WTC11 (cell line): ENCODE results near the gene SBSN. TPM values are rescaled to one million over a fixed set of nuclear protein-coding genes. Genes with fewer than 3 reads are reported as not detected.

Experiments
- ATAC-seq: fragments of 200-7000 bp; cut with Tn5 transposase; 2 replicates; pipeline ENCODE4 v1.10.0; 2021; ENCODE audit warnings: mild to moderate bottlenecking, moderate library complexity
- CTCF ChIA-PET: fragments of 300-600 bp; sonication (Branson Sonifier 250); formaldehyde crosslinking; loops from one replicate; lab custom pipeline; 2021; ENCODE audit warnings: antibody characterized with exemption; lab: Charles Lee
- POLR2A ChIA-PET: fragments of 350-600 bp; sonication (Branson Sonifier 250); formaldehyde crosslinking; loops from one replicate; lab custom pipeline; 2021; ENCODE audit warnings: antibody characterized with exemption; lab: Charles Lee
- DNase-seq: peaks from one replicate; pipeline ENCODE4 v3.0.0; 2021; ENCODE audit warnings: low spot score
- H3K27ac Mint-ChIP-seq: 2 replicates; pipeline ENCODE4 v1.8.0; 2021; ENCODE audit warnings: mixed read lengths
- H3K27me3 Mint-ChIP-seq: 2 replicates; pipeline ENCODE4 v1.8.0; 2021; ENCODE audit warnings: low read depth, mild to moderate bottlenecking, moderate library complexity, mixed read lengths
- H3K36me3 Mint-ChIP-seq: 2 replicates; pipeline ENCODE4 v1.8.0; 2021; ENCODE audit warnings: mixed read lengths
- H3K4me1 Mint-ChIP-seq: 2 replicates; pipeline ENCODE4 v1.8.0; 2022; ENCODE audit warnings: mixed read lengths
- H3K4me3 Mint-ChIP-seq: 2 replicates; pipeline ENCODE4 v1.8.0; 2021; ENCODE audit warnings: mild to moderate bottlenecking, moderate library complexity, mixed read lengths
- H3K9me3 Mint-ChIP-seq: 2 replicates; pipeline ENCODE4 v1.8.0; 2021; ENCODE audit warnings: mixed read lengths
- ATF2 ChIP-seq: sonication (generic); formaldehyde crosslinking; IDR thresholded peaks from 2 replicates; pipeline ENCODE4 v1.8.1; 2022; ENCODE audit warnings: low read depth, missing genetic modification reagents, borderline replicate concordance
- CTCF ChIP-seq: fragments of 200-600 bp; IDR thresholded peaks from 2 replicates; pipeline ENCODE4 v1.8.0; 2022; ENCODE audit warnings: antibody characterized with exemption
- EMX1 ChIP-seq: fragments of 250-450 bp; sonication (Bioruptor Pico); IDR thresholded peaks from 2 replicates; pipeline ENCODE4 v1.8.0; 2021; ENCODE audit warnings: mild to moderate bottlenecking
- FOXP1 ChIP-seq: sonication (generic); formaldehyde crosslinking; IDR thresholded peaks from 2 replicates; pipeline ENCODE4 v1.8.0; 2022; ENCODE audit warnings: missing genetic modification reagents, mild to moderate bottlenecking, moderate library complexity, borderline replicate concordance
- GABPB1 ChIP-seq: sonication (generic); formaldehyde crosslinking; IDR thresholded peaks from 2 replicates; pipeline ENCODE4 v1.8.1; 2023; ENCODE audit warnings: mild to moderate bottlenecking, missing genetic modification reagents
- GTF2I ChIP-seq: fragments of 250-450 bp; sonication (Bioruptor Pico); conservative IDR thresholded peaks from 2 replicates; pipeline ENCODE4 v1.4.0; 2021; ENCODE audit warnings: mild to moderate bottlenecking
- IRF1 ChIP-seq: sonication (generic); formaldehyde crosslinking; IDR thresholded peaks from 2 replicates; pipeline ENCODE4 v1.8.0; 2023; ENCODE audit warnings: missing genetic modification reagents
- IRF2 ChIP-seq: sonication (generic); formaldehyde crosslinking; IDR thresholded peaks from 2 replicates; pipeline ENCODE4 v1.8.0; 2022; ENCODE audit warnings: low read depth, missing genetic modification reagents, borderline replicate concordance
- JAZF1 ChIP-seq: fragments of 250-450 bp; sonication (Bioruptor Pico); IDR thresholded peaks from 2 replicates; pipeline ENCODE4 v1.9.0; 2021; ENCODE audit warnings: moderate library complexity, mild to moderate bottlenecking, inconsistent platforms
- KAT7 ChIP-seq: sonication (generic); formaldehyde crosslinking; IDR thresholded peaks from 2 replicates; pipeline ENCODE4 v1.8.1; 2023; ENCODE audit warnings: missing genetic modification reagents, mild to moderate bottlenecking, borderline replicate concordance
- MXD4 ChIP-seq: fragments of 250-450 bp; sonication (Bioruptor Pico); IDR thresholded peaks from 2 replicates; pipeline ENCODE4 v1.8.0; 2021; ENCODE audit warnings: mild to moderate bottlenecking, moderate library complexity, borderline replicate concordance
- NFE2L1 ChIP-seq: sonication (generic); formaldehyde crosslinking; IDR thresholded peaks from 2 replicates; pipeline ENCODE4 v1.8.1; 2023; ENCODE audit warnings: missing genetic modification reagents
- NR1H2 ChIP-seq: sonication (generic); formaldehyde crosslinking; IDR thresholded peaks from 2 replicates; pipeline ENCODE4 v1.9.0; 2021; ENCODE audit warnings: mild to moderate bottlenecking, moderate library complexity, missing genetic modification reagents
- OVOL2 ChIP-seq: fragments of 250-450 bp; sonication (Bioruptor Pico); IDR thresholded peaks from 2 replicates; pipeline ENCODE4 v1.9.0; 2021; ENCODE audit warnings: mild to moderate bottlenecking, borderline replicate concordance
- PREB ChIP-seq: sonication (generic); formaldehyde crosslinking; IDR thresholded peaks from 2 replicates; pipeline ENCODE4 v1.8.1; 2022; ENCODE audit warnings: mild to moderate bottlenecking, missing genetic modification reagents, moderate library complexity, borderline replicate concordance
- TEAD1 ChIP-seq: sonication (generic); formaldehyde crosslinking; IDR thresholded peaks from 2 replicates; pipeline ENCODE4 v1.8.0; 2022; ENCODE audit warnings: mild to moderate bottlenecking, missing genetic modification reagents
- TP53 ChIP-seq: sonication (generic); formaldehyde crosslinking; IDR thresholded peaks from 2 replicates; pipeline ENCODE4 v1.8.1; 2023; ENCODE audit warnings: mild to moderate bottlenecking, missing genetic modification reagents
- ZBTB43 ChIP-seq: sonication (generic); formaldehyde crosslinking; IDR thresholded peaks from 2 replicates; pipeline ENCODE4 v1.8.1; 2023; ENCODE audit warnings: mild to moderate bottlenecking, missing genetic modification reagents
- ZNF138 ChIP-seq: sonication (generic); formaldehyde crosslinking; conservative IDR thresholded peaks from 2 replicates; pipeline ENCODE4 v1.8.1; 2022; ENCODE audit warnings: mild to moderate bottlenecking, moderate library complexity, missing genetic modification reagents
- total RNA-seq: library from RNA; stranded (reverse); gene quantifications from 3 replicates; pipeline ENCODE4 v1.2.3, GENCODE V29; 2021
- TF ChIP-seq, protein P1 (sequence below): sonication (generic); formaldehyde crosslinking; IDR thresholded peaks from 2 replicates; pipeline ENCODE4 v1.8.1; 2023; ENCODE audit warnings: mild to moderate bottlenecking, missing genetic modification reagents, moderate library complexity
- TF ChIP-seq, protein P2 (sequence below): fragments of 250-450 bp; sonication (Bioruptor Pico); IDR thresholded peaks from 2 replicates; pipeline ENCODE4 v2.1.2; 2022; ENCODE audit warnings: mild to moderate bottlenecking, moderate library complexity
- TF ChIP-seq, protein P3 (sequence below): sonication (generic); formaldehyde crosslinking; IDR thresholded peaks from 2 replicates; pipeline ENCODE4 v1.8.0; 2022; ENCODE audit warnings: mild to moderate bottlenecking, missing genetic modification reagents

The SBSN gene
- total RNA-seq, 1 experiment from 2014 or later = 0.15 TPM

- POLR2A ChIA-PET = interaction anchor here (0.5 kb wide), 1 partner anchor 80 kb away, joined by 5 read pairs; no protein-coding TSS in a partner anchor
- H3K36me3 Mint-ChIP-seq = no peaks in the 10 kb centered on the region
- TF ChIP-seq JAZF1 (CRISPR knock-in tag) (no peak), TEAD1 (CRISPR knock-in tag) (no peak), FOXP1 (no peak), OVOL2 (CRISPR knock-in tag) (no peak), CTCF (no peak), GABPB1 (CRISPR knock-in tag) (no peak), PREB (CRISPR knock-in tag) (no peak), NFE2L1 (CRISPR knock-in tag) (no peak), ZNF138 (no peak), GTF2I (CRISPR knock-in tag) (no peak), ZBTB43 (CRISPR knock-in tag) (no peak), TP53 (CRISPR knock-in tag) (no peak)
- TF ChIP-seq, protein P1, sequence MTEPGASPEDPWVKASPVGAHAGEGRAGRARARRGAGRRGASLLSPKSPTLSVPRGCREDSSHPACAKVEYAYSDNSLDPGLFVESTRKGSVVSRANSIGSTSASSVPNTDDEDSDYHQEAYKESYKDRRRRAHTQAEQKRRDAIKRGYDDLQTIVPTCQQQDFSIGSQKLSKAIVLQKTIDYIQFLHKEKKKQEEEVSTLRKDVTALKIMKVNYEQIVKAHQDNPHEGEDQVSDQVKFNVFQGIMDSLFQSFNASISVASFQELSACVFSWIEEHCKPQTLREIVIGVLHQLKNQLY (CRISPR knock-in tag) = no peak
- TF ChIP-seq, protein P2, sequence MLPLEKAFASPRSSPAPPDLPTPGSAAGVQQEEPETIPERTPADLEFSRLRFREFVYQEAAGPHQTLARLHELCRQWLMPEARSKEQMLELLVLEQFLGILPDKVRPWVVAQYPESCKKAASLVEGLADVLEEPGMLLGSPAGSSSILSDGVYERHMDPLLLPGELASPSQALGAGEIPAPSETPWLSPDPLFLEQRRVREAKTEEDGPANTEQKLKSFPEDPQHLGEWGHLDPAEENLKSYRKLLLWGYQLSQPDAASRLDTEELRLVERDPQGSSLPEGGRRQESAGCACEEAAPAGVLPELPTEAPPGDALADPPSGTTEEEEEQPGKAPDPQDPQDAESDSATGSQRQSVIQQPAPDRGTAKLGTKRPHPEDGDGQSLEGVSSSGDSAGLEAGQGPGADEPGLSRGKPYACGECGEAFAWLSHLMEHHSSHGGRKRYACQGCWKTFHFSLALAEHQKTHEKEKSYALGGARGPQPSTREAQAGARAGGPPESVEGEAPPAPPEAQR = no peak
- TF ChIP-seq, protein P3, sequence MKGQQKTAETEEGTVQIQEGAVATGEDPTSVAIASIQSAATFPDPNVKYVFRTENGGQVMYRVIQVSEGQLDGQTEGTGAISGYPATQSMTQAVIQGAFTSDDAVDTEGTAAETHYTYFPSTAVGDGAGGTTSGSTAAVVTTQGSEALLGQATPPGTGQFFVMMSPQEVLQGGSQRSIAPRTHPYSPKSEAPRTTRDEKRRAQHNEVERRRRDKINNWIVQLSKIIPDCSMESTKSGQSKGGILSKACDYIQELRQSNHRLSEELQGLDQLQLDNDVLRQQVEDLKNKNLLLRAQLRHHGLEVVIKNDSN = no peak
- TF ChIP-seq, all 79 proteins: peak for 0
- 0 out of 2 replicates have a peak, but pooled peaks cover 4% of the 10 kb centered on the region for H3K9me3 Mint-ChIP-seq
- H3K27me3 Mint-ChIP-seq = peaks cover 36% of the 10 kb centered on the region
- DNase-seq = no peak
- peaks cover 17% of the 10 kb centered on the region for H3K4me1 Mint-ChIP-seq
- no peak overlapping the region for H3K27ac Mint-ChIP-seq
- CTCF ChIA-PET = interaction anchor here (0.8 to 1.3 kb wide), 5 partner anchors 18 to 117 kb away, joined by 3 to 4 read pairs (median 3); partner anchors contain the start of gene COX6B1
- H3K4me3 Mint-ChIP-seq = no peak overlapping the region
- ATAC-seq = no peak
Observed at GRCh38 chr19:35531291-35531690, 3.2 kb upstream of the SBSN start.

GRCh38 chr19:35529241-35530218 is 1.4 kb upstream of the SBSN start:
- ATAC-seq (no peak), DNase-seq (no peak)
- no peak overlapping the region for H3K4me3 Mint-ChIP-seq
- POLR2A ChIA-PET = interaction anchor here (0.5 kb wide), 1 partner anchor 16 kb away, joined by 5 read pairs; the partner anchor contains the start of gene DMKN
- CTCF ChIA-PET = interaction anchor here (0.5 to 1.1 kb wide), 3 partner anchors 16 to 334 kb away, joined by 3 read pairs; partner anchors contain the start of gene DMKN
- peaks cover 36% of the 10 kb centered on the region for H3K27me3 Mint-ChIP-seq
- 0 out of 2 replicates have a peak, but pooled peaks cover 4% of the 10 kb centered on the region for H3K9me3 Mint-ChIP-seq
- H3K36me3 Mint-ChIP-seq = no peaks in the 10 kb centered on the region
- peaks cover 18% of the 10 kb centered on the region for H3K4me1 Mint-ChIP-seq
- no peak overlapping the region for H3K27ac Mint-ChIP-seq
- TF ChIP-seq MXD4 (CRISPR knock-in tag) (no peak), EMX1 (no peak), ATF2 (no peak), IRF1 (CRISPR knock-in tag) (no peak), NR1H2 (no peak), KAT7 (CRISPR knock-in tag) (no peak), IRF2 (no peak), FOXP1 (no peak)
